HEK293 (cell line): ENCODE results near the gene PHF12.

Source experiments
- CTCF ChIA-PET: fragments of 350-600 bp; formaldehyde crosslinking; extraction: SDS; loops from one replicate; lab custom pipeline; 2021; ENCODE audit warnings: antibody characterized with exemption; lab: Yijun Ruan, JAX
- POLR2A ChIA-PET: fragments of 300-600 bp; formaldehyde crosslinking; extraction: SDS; loops from one replicate; lab custom pipeline; 2020; ENCODE audit warnings: antibody characterized with exemption, inconsistent platforms; lab: Yijun Ruan, JAX
- H3K27ac ChIP-seq: fragments of 200-500 bp; sonication (Bioruptor generic); 2 replicates; pipeline ENCODE4 v1.5.1; 2014; ENCODE audit warnings: low read depth, low read length, control low read depth, inconsistent platforms; ENCODE audit errors: extremely low read depth
- H3K36me3 ChIP-seq, 2 experiments: fragments of 200-500 bp in 1 of 2; sonication (Bioruptor generic) in 1 of 2; 1 replicate in 1 of 2; 2 replicates in 1 of 2; pipeline ENCODE4 v1.5.1; 2014 to 2017; ENCODE audit warnings: inconsistent platforms in 2 of 2, low read length in 2 of 2; ENCODE audit not compliant: control insufficient read depth in 2 of 2, insufficient read depth in 1 of 2
- H3K4me1 ChIP-seq: fragments of 200-500 bp; sonication (Bioruptor generic); 2 replicates; pipeline ENCODE4 v1.5.1; 2014; ENCODE audit warnings: mild to moderate bottlenecking, low read length, inconsistent platforms; ENCODE audit not compliant: control insufficient read depth, insufficient read depth
- H3K4me3 ChIP-seq: 2 replicates; pipeline ENCODE4 v1.5.1; 2011; ENCODE audit warnings: low read depth, mild to moderate bottlenecking, control low read depth, low read length, moderate library complexity
- H3K9me3 ChIP-seq: fragments of 200-500 bp; sonication (Bioruptor generic); 2 replicates; pipeline ENCODE4 v1.5.1; 2014; ENCODE audit warnings: low read depth, low read length, inconsistent platforms; ENCODE audit not compliant: control insufficient read depth, insufficient read depth
- GLIS1 ChIP-seq: fragments of 450-650 bp; formaldehyde crosslinking; IDR thresholded peaks from 2 replicates; pipeline ENCODE4 v1.5.1; 2016; ENCODE audit warnings: missing biosample characterization, missing genetic modification characterization
- GLIS2 ChIP-seq: fragments of 450-650 bp; formaldehyde crosslinking; IDR thresholded peaks from 2 replicates; pipeline ENCODE4 v1.5.1; 2016; ENCODE audit warnings: missing biosample characterization, missing genetic modification characterization
- HOXA7 ChIP-seq: sonication (generic); formaldehyde crosslinking; IDR thresholded peaks from 2 replicates; pipeline ENCODE4 v1.8.1; 2022; ENCODE audit warnings: missing genetic modification reagents, borderline replicate concordance
- INSM2 ChIP-seq: fragments of 450-650 bp; formaldehyde crosslinking; IDR thresholded peaks from 2 replicates; pipeline ENCODE4 v1.5.1; 2016; ENCODE audit warnings: missing biosample characterization, missing genetic modification characterization
- MYNN ChIP-seq: fragments of 450-650 bp; formaldehyde crosslinking; IDR thresholded peaks from 2 replicates; pipeline ENCODE4 v1.5.1; 2016; ENCODE audit warnings: missing biosample characterization, missing genetic modification characterization, borderline replicate concordance
- PRDM10 ChIP-seq: fragments of 450-650 bp; formaldehyde crosslinking; IDR thresholded peaks from 2 replicates; pipeline ENCODE4 v1.5.1; 2016; ENCODE audit warnings: missing biosample characterization, missing genetic modification characterization
- SALL2 ChIP-seq: fragments of 450-650 bp; formaldehyde crosslinking; IDR thresholded peaks from 2 replicates; pipeline ENCODE4 v1.5.0; 2017; ENCODE audit warnings: missing biosample characterization, mild to moderate bottlenecking, missing genetic modification characterization, borderline replicate concordance
- SP2 ChIP-seq: fragments of 450-650 bp; formaldehyde crosslinking; IDR thresholded peaks from 2 replicates; pipeline ENCODE4 v1.5.1; 2016; ENCODE audit warnings: missing biosample characterization, missing genetic modification characterization
- YY2 ChIP-seq: fragments of 450-650 bp; formaldehyde crosslinking; IDR thresholded peaks from 2 replicates; pipeline ENCODE4 v1.5.1; 2016; ENCODE audit warnings: missing biosample characterization, missing genetic modification characterization
- ZBTB21 ChIP-seq: fragments of 450-650 bp; formaldehyde crosslinking; IDR thresholded peaks from 2 replicates; pipeline ENCODE4 v1.5.1; 2017; ENCODE audit warnings: missing biosample characterization, missing genetic modification characterization
- ZBTB26 ChIP-seq: fragments of 450-650 bp; formaldehyde crosslinking; optimal IDR thresholded peaks from 2 replicates; pipeline ENCODE3; 2016; ENCODE audit warnings: missing biosample characterization, mild to moderate bottlenecking, missing genetic modification characterization
- ZNF112 ChIP-seq: fragments of 450-650 bp; formaldehyde crosslinking; IDR thresholded peaks from 2 replicates; pipeline ENCODE4 v1.5.0; 2017; ENCODE audit warnings: missing biosample characterization, missing genetic modification characterization
- ZNF184 ChIP-seq: fragments of 450-650 bp; IDR thresholded peaks from 2 replicates; pipeline ENCODE4 v1.5.1; 2018; ENCODE audit warnings: missing biosample characterization, mild to moderate bottlenecking, missing genetic modification characterization
- ZNF274 ChIP-seq, 2 experiments: fragments of 200-500 bp in 1 of 2; fragments of 450-650 bp in 1 of 2; sonication (Bioruptor generic) in 1 of 2; formaldehyde crosslinking in 1 of 2; IDR thresholded peaks; 2 replicates each; pipeline versions ENCODE4 v1.5.1 to v1.6.1; 2014 to 2016; ENCODE audit warnings: borderline replicate concordance in 1 of 2, inconsistent platforms in 1 of 2, low read length in 1 of 2, missing biosample characterization in 1 of 2, missing genetic modification characterization in 1 of 2
- ZNF354C ChIP-seq: fragments of 450-650 bp; formaldehyde crosslinking; IDR thresholded peaks from 2 replicates; pipeline ENCODE4 v1.5.1; 2016; ENCODE audit warnings: missing biosample characterization, missing genetic modification characterization, low read depth, borderline replicate concordance
- ZNF394 ChIP-seq: fragments of 450-650 bp; formaldehyde crosslinking; IDR thresholded peaks from 2 replicates; pipeline ENCODE4 v1.5.1; 2016; ENCODE audit warnings: missing biosample characterization, missing genetic modification characterization, mild to moderate bottlenecking, moderate library complexity, borderline replicate concordance
- ZNF398 ChIP-seq: fragments of 450-650 bp; formaldehyde crosslinking; IDR thresholded peaks from 2 replicates; pipeline ENCODE4 v1.5.1; 2017; ENCODE audit warnings: missing biosample characterization, missing genetic modification characterization
- ZNF426 ChIP-seq: fragments of 450-650 bp; formaldehyde crosslinking; IDR thresholded peaks from 2 replicates; pipeline ENCODE4 v1.5.1; 2017; ENCODE audit warnings: missing biosample characterization, missing genetic modification characterization, mild to moderate bottlenecking, inconsistent platforms, moderate library complexity
- ZNF473 ChIP-seq: fragments of 450-650 bp; formaldehyde crosslinking; IDR thresholded peaks from 2 replicates; pipeline ENCODE4 v1.5.1; 2017; ENCODE audit warnings: missing biosample characterization, missing genetic modification characterization
- ZNF501 ChIP-seq: fragments of 450-650 bp; formaldehyde crosslinking; IDR thresholded peaks from 2 replicates; pipeline ENCODE4 v1.5.1; 2016; ENCODE audit warnings: missing biosample characterization, missing genetic modification characterization
- ZNF571 ChIP-seq: fragments of 450-650 bp; formaldehyde crosslinking; IDR thresholded peaks from 2 replicates; pipeline ENCODE4 v1.5.0; 2017; ENCODE audit warnings: missing biosample characterization, missing genetic modification characterization
- ZNF600 ChIP-seq: fragments of 450-650 bp; formaldehyde crosslinking; IDR thresholded peaks from 2 replicates; pipeline ENCODE4 v1.5.1; 2016; ENCODE audit warnings: missing biosample characterization, missing genetic modification characterization
- ZNF660 ChIP-seq: fragments of 450-650 bp; IDR thresholded peaks from 2 replicates; pipeline ENCODE4 v1.5.1; 2018; ENCODE audit warnings: missing biosample characterization, mild to moderate bottlenecking, missing genetic modification characterization
- ZSCAN5A ChIP-seq: fragments of 450-650 bp; formaldehyde crosslinking; IDR thresholded peaks from 2 replicates; pipeline ENCODE4 v1.5.1; 2016; ENCODE audit warnings: missing biosample characterization, missing genetic modification characterization
- ZXDB ChIP-seq: fragments of 450-650 bp; formaldehyde crosslinking; IDR thresholded peaks from 2 replicates; pipeline ENCODE4 v1.5.1; 2016; ENCODE audit warnings: missing biosample characterization, missing genetic modification characterization

Gene PHF12

GRCh38 chr17:28951428-28951990, at the start of gene PHF12:
TSS of gene PHF12 (minus strand) at chr17:28951518. CDS start at chr17:28950960, 558 bp downstream.
- H3K9me3 ChIP-seq = no peaks in the 10 kb centered on the region
- ChIA-PET CTCF (interaction anchor here (0.6 to 18.9 kb wide), 13 partner anchors 12 to 498 kb away, joined by 3 to 680 read pairs (median 6); partner anchors contain the start of gene DHRS13), POLR2A (interaction anchor here (0.6 to 3.4 kb wide), 37 partner anchors 10 to 616 kb away, joined by 3 to 76 read pairs (median 4); partner anchors contain the start of genes BLTP2, ERAL1, FAM222B and FLOT2)
- TF ChIP-seq ZNF600 (peak; percentile 77; the same call in 1 of the 2 replicates), PRDM10 (tag by site-specific recombination) (0 out of 2 replicates have a peak, but pooled peaks have one; percentile 84), ZBTB26 (peak; percentile 63), ZNF426 (tag by site-specific recombination) (no peak), ZNF274 (IDR thresholded peaks at IDR 0.05; ENCODE audit: low read length) (no peak), ZNF274 (tag by site-specific recombination; IDR thresholded peaks at IDR 0.05; ENCODE audit: borderline replicate concordance) (no peak), MYNN (no peak), ZNF660 (0 out of 2 replicates have a peak, but pooled peaks have one; percentile 5), SALL2 (tag by site-specific recombination) (no peak), GLIS1 (peak; percentile 82; the same call in 1 of the 2 replicates), GLIS2 (tag by site-specific recombination) (0 out of 2 replicates have a peak, but pooled peaks have one; percentile 25), SP2 (tag by site-specific recombination) (peak; percentile 93), ZNF394 (peak; percentile 99), YY2 (tag by site-specific recombination) (peak; percentile 71; the same call in 1 of the 2 replicates)
- H3K4me3 ChIP-seq = peak within 1 kb of the TSS; percentile 87
- H3K4me1 ChIP-seq = peaks cover 10% of the 10 kb centered on the region
- peak within 1 kb of the TSS; percentile 87 for H3K27ac ChIP-seq
- H3K36me3 ChIP-seq = peaks cover 6 to 10% of the 10 kb centered on the region in 2 experiments; a peak in 2 of 3 replicates

GRCh38 chr17:29000973-29001372, 49.7 kb upstream of the PHF12 start:
- CTCF ChIA-PET = interaction anchor here (0.8 to 4.4 kb wide), 4 partner anchors 9 to 116 kb away, joined by 3 to 18 read pairs (median 4); no protein-coding TSS in a partner anchor
- Histone ChIP-seq H3K36me3 (no peaks in the 10 kb centered on the region), H3K4me3 (no peak overlapping the region), H3K9me3 (no peaks in the 10 kb centered on the region), H3K4me1 (0 out of 2 replicates have a peak, but pooled peaks cover 2% of the 10 kb centered on the region), H3K27ac (no peak overlapping the region)
- POLR2A ChIA-PET = no interaction called here
- TF ChIP-seq INSM2 (tag by site-specific recombination) (no peak), HOXA7 (CRISPR knock-in tag) (no peak), ZNF112 (tag by site-specific recombination) (no peak), ZXDB (tag by site-specific recombination) (no peak), ZNF184 (tag by site-specific recombination) (no peak), ZNF354C (tag by site-specific recombination) (no peak), ZSCAN5A (tag by site-specific recombination) (no peak), ZBTB21 (tag by site-specific recombination) (no peak), ZNF473 (no peak), ZNF398 (tag by site-specific recombination) (no peak), ZNF571 (tag by site-specific recombination) (no peak), ZNF501 (tag by site-specific recombination) (no peak)
